ENCODE data around the gene TRIM5.

- TF ChIP-seq CTCF (IDR thresholded peaks at IDR 0.05; ENCODE audit: insufficient read depth, low read length) (no peak), REST (IDR thresholded peaks at IDR 0.05; ENCODE audit: insufficient replicate concordance, low read depth) (no peak), GABPA (IDR thresholded peaks at IDR 0.05; ENCODE audit: low read depth) (no peak), POLR2AphosphoS5 (IDR thresholded peaks at IDR 0.05; ENCODE audit: low read depth) (no peak)
These were observed 64.0 kb downstream of the TRIM5 start for GRCh38 chr11:5620651-5621521.

Data from HL-60 (cell line).